GM18951 (cell line): ENCODE results near the gene MRPS5.

ENCODE experiments used
- POLR2A ChIP-seq: IDR thresholded peaks from 4 replicates; pipeline ENCODE4 v1.6.1; 2011; ENCODE audit warnings: mild to moderate bottlenecking; ENCODE audit not compliant: insufficient read length, insufficient read depth; ENCODE audit errors: extremely low read depth
- in situ Hi-C: fragments of 300-500 bp; cut with MboI; formaldehyde crosslinking; loops from one replicate; pipeline ENCODE4 v1.12.0; 2022; ENCODE audit warnings: low sequenced_read_pairs, mixed read lengths, inconsistent platforms; ENCODE audit not compliant: unreplicated experiment

The MRPS5 gene

DNA sequence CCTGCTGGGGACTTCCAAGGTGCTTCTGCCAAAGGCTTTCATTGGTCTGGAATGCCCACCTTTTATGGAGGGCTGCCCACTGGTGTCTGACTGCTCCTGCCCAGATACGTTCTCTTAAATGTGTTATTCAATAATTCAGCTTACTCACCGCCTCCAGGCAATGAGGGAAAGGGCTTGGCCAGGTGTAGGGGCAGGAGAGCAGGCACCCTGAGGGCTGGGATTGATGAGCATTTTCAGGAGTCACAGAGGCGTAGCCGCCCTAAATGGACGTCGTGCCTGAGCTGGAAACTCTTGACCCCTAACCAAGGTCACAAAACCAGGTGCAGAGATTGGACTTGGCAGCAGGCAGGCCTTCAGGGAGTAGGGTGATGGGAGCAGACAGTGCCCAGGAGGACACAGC is 69.3 kb downstream of the MRPS5 start:
- TF ChIP-seq POLR2A = no peak

GRCh38 chr2:95051626-95052025 is 70.0 kb downstream of the MRPS5 start:
- in situ Hi-C loops = no loop called here
- TF ChIP-seq POLR2A = no peak

More for the DNA sequence above, 69.3 kb downstream of the MRPS5 start:
- in situ Hi-C loops = no loop called here

- no peak for TF ChIP-seq POLR2A
- in situ Hi-C loops = no loop called here
These were observed 71.0 kb downstream of the MRPS5 start for GRCh38 chr2:95050385-95051300.

DNA sequence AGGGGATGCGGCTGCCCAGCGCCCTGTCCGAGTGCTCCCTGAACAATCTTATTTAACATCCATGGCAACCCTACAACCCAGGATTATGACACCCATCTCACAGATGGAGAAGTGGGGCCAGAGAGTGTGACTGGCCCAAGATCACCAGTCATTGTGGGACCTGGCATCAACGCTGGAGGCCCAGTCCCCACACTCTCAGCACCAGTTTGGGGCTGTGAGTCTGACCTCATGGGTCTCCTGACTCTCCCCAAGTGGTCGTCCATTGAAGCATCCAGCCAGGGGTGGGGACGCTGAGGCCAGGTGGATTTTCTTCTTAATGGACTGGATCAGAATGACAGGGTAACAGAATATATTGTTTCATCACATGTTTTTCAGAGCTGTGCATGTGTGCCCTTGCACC is 71.6 kb downstream of the MRPS5 start:
- no peak for TF ChIP-seq POLR2A
- in situ Hi-C loops = no loop called here

GRCh38 chr2:95049683-95049955 is 72.0 kb downstream of the MRPS5 start:
- TF ChIP-seq POLR2A = no peak
- in situ Hi-C loops = no loop called here

- TF ChIP-seq POLR2A = no peak
- in situ Hi-C loops = no loop called here
These were observed 72.6 kb downstream of the MRPS5 start for GRCh38 chr2:95048825-95049682.

- in situ Hi-C loops = no loop called here
- TF ChIP-seq POLR2A = no peak
These were observed 73.7 kb downstream of the MRPS5 start for GRCh38 chr2:95047629-95048510.

GRCh38 chr2:95046371-95047112 is 75.1 kb downstream of the MRPS5 start:
- in situ Hi-C loops = no loop called here

GRCh38 chr2:95044601-95045000 is 77.0 kb downstream of the MRPS5 start:
- in situ Hi-C loops = no loop called here
- TF ChIP-seq POLR2A = no peak

More at GRCh38 chr2:95046371-95047112, 75.1 kb downstream of the MRPS5 start:
- TF ChIP-seq POLR2A = no peak

GRCh38 chr2:95043300-95044093 is 78.1 kb downstream of the MRPS5 start:
- in situ Hi-C loops = no loop called here

GRCh38 chr2:95042472-95043271 is 78.9 kb downstream of the MRPS5 start:
- in situ Hi-C loops = no loop called here
- no peak for TF ChIP-seq POLR2A

More at GRCh38 chr2:95043300-95044093, 78.1 kb downstream of the MRPS5 start:
- no peak for TF ChIP-seq POLR2A
